SJSA1 (cell line): ENCODE measurements around the gene ART3. TPM values are rescaled to one million over a fixed set of nuclear protein-coding genes. Genes with fewer than 3 reads are reported as not detected.

Experiments
- DNase-seq, 2 experiments: peaks; one replicate each; pipeline ENCODE4 v3.0.0-alpha.2; 2015 to 2020; ENCODE audit warnings: low spot score in 2 of 2, low read depth in 1 of 2
- H3K27ac ChIP-seq: fragments of 250-450 bp; sonication (Bioruptor Pico); 2 replicates; pipeline ENCODE4 v1.5.1; 2020; ENCODE audit warnings: mild to moderate bottlenecking, moderate library complexity
- H3K27me3 ChIP-seq: fragments of 250-450 bp; sonication (Bioruptor Pico); replicated peaks from 2 replicates; pipeline ENCODE4 v1.5.1; 2020; ENCODE audit warnings: mild to moderate bottlenecking, moderate library complexity
- H3K36me3 ChIP-seq: fragments of 250-450 bp; sonication (Bioruptor Pico); 2 replicates; pipeline ENCODE4 v1.5.1; 2020; ENCODE audit warnings: mild to moderate bottlenecking
- H3K4me1 ChIP-seq: fragments of 250-450 bp; sonication (Bioruptor Pico); replicated peaks from 2 replicates; pipeline ENCODE4 v1.6.1; 2021; ENCODE audit warnings: mild to moderate bottlenecking
- H3K4me3 ChIP-seq: fragments of 250-450 bp; sonication (Bioruptor Pico); 2 replicates; pipeline ENCODE4 v1.5.1; 2020; ENCODE audit warnings: mild to moderate bottlenecking
- H3K9me3 ChIP-seq: fragments of 250-450 bp; sonication (Bioruptor Pico); replicated peaks from 2 replicates; pipeline ENCODE4 v1.5.1; 2020; ENCODE audit warnings: mild to moderate bottlenecking
- total RNA-seq: library from RNA; depleted of rRNA; stranded (reverse); fragments of >200 nt; shearing (Covaris generic); gene quantifications from 2 replicates; pipeline ENCODE4 v1.2.3, GENCODE V29; 2014

ART3 gene
- total RNA-seq, 1 experiment from 2014 or later, result 1.00 TPM

DNA sequence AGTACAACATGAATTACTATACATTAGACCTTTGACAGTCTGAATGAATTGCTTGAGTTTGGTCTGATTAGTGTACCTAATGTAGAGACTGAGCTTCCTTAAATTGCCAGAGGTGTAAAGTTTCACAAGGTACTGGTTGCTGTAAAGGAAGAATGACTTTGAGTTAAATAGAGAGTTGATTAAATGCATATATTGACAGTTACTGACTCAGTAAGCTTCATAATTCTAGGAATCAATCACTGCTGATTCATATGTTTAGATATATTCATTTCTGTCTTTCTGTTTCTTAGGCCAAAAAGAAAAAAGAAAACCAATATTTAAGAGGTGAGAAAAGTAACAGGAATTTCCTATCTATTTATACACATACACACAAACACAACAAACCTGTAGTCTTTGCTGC lies 16.2 kb upstream of the ART3 start:
- DNase-seq, result no peak

GRCh38 chr4:76058888-76059426 lies 15.6 kb upstream of the ART3 start:
- no peaks in the 10 kb centered on the region for H3K4me1 ChIP-seq
- no peak overlapping the region for H3K4me3 ChIP-seq
- no peak overlapping the region for H3K27ac ChIP-seq
- no peaks in the 10 kb centered on the region for H3K9me3 ChIP-seq
- peaks cover 46% of the 10 kb centered on the region for H3K27me3 ChIP-seq
- no peaks in the 10 kb centered on the region for H3K36me3 ChIP-seq
- DNase-seq, result no peak

More for the DNA sequence above, 16.2 kb upstream of the ART3 start:
- Histone ChIP-seq H3K4me1 (0 out of 2 replicates have a peak, but pooled peaks cover 3% of the 10 kb centered on the region), H3K4me3 (no peak overlapping the region), H3K9me3 (no peaks in the 10 kb centered on the region), H3K27me3 (peaks cover 52% of the 10 kb centered on the region), H3K27ac (no peak overlapping the region), H3K36me3 (no peaks in the 10 kb centered on the region)

DNA sequence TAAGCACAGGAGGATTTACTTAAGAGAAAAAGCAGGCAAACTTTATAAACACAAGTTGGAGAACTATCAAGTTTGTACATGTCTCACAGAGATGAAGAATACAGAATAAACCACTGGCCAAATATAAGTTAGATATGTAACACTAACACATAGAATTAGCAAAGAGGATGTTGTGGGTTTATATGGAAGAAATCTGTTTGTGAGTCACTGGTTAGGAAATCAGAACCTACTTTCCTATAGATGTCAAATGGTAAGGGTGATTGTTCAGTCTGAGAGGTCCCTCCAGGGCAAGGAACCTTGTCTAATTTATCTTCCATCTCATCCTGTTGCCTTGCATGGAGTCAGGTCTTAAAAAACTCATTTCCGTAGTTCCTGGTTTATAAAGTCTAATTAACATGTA lies 14.8 kb upstream of the ART3 start:
- H3K27me3 ChIP-seq, result peaks cover 38% of the 10 kb centered on the region
- no peaks in the 10 kb centered on the region for H3K36me3 ChIP-seq
- H3K9me3 ChIP-seq, result no peaks in the 10 kb centered on the region
- no peaks in the 10 kb centered on the region for H3K4me1 ChIP-seq
- H3K27ac ChIP-seq, result no peak overlapping the region
- no peak overlapping the region for H3K4me3 ChIP-seq
- no peak for DNase-seq

DNA sequence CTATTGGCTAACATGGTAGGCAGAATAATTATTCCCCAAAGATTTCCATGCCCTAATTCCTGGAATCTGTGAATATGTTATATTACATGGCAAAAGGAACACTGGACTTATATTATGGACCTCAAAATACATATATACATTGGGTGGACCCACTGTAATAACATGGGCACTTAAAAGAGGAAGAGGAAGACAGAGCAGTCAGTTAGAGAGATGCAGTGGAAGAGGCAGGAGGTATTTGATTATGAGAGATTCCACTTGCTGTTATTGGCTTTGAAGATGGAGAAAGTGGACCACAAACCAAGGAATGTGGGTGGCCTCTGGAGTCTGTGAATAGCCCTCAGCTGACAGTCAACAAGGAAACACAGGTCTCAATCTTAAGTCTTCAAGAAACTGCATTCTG lies 14.0 kb upstream of the ART3 start:
- Histone ChIP-seq H3K9me3 (no peaks in the 10 kb centered on the region), H3K27ac (no peak overlapping the region), H3K27me3 (peaks cover 31% of the 10 kb centered on the region), H3K4me3 (no peak overlapping the region), H3K4me1 (no peaks in the 10 kb centered on the region), H3K36me3 (no peaks in the 10 kb centered on the region)
- no peak for DNase-seq

DNA sequence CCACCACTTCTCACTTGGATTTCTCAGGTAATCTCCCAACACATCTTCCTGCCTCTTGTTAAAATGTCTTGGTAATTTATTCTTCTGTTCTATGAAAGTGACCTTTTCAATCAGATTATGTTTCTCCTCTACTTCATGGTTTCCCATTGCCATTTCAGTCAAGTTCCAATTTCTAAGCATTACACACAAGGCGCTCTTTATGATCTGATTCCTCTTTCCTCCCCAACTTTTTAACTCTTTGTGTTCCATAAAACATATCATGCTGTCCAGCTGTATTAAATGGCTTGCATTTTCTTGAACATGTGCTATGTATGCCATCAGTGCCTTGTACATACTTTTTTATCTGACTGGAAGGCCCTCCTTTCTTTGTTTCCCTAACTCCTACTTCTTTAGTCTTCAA lies 13.1 kb upstream of the ART3 start:
- H3K9me3 ChIP-seq, result no peaks in the 10 kb centered on the region
- DNase-seq, result no peak
- no peak overlapping the region for H3K27ac ChIP-seq
- H3K4me1 ChIP-seq, result no peaks in the 10 kb centered on the region
- no peak overlapping the region for H3K4me3 ChIP-seq
- no peaks in the 10 kb centered on the region for H3K36me3 ChIP-seq
- H3K27me3 ChIP-seq, result peaks cover 25% of the 10 kb centered on the region; the same call in 1 of the 2 replicates

DNA sequence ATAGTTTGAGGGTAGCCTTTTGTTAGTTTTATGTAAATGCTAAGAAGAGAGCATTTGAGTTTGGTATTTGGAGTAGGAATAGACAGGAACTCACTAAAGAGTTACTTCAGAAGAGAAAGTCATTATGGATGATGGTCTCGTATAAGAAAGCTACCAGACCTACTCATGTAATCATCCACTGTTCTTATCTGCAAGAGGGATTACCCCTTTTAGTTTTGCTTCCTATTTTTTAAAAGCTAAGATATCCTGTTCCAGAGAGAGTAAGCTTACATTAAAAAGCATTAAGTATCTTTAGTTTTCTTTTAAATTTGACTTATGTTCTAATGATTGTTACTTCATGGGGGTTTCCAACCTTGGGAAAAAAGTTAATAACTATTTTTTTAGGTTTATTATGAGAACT lies 12.5 kb upstream of the ART3 start:
- Histone ChIP-seq H3K9me3 (no peaks in the 10 kb centered on the region), H3K27ac (no peak overlapping the region), H3K36me3 (no peaks in the 10 kb centered on the region), H3K4me3 (no peak overlapping the region), H3K27me3 (peaks cover 22% of the 10 kb centered on the region; the same call in 1 of the 2 replicates), H3K4me1 (no peaks in the 10 kb centered on the region)
- DNase-seq, result no peak

GRCh38 chr4:76066546-76066945 lies 8.0 kb upstream of the ART3 start:
- no peak overlapping the region for H3K27ac ChIP-seq
- H3K4me3 ChIP-seq, result no peak overlapping the region
- no peak for DNase-seq
- H3K9me3 ChIP-seq, result no peaks in the 10 kb centered on the region
- H3K4me1 ChIP-seq, result no peaks in the 10 kb centered on the region
- no peaks in the 10 kb centered on the region for H3K36me3 ChIP-seq
- no peaks in the 10 kb centered on the region for H3K27me3 ChIP-seq

DNA sequence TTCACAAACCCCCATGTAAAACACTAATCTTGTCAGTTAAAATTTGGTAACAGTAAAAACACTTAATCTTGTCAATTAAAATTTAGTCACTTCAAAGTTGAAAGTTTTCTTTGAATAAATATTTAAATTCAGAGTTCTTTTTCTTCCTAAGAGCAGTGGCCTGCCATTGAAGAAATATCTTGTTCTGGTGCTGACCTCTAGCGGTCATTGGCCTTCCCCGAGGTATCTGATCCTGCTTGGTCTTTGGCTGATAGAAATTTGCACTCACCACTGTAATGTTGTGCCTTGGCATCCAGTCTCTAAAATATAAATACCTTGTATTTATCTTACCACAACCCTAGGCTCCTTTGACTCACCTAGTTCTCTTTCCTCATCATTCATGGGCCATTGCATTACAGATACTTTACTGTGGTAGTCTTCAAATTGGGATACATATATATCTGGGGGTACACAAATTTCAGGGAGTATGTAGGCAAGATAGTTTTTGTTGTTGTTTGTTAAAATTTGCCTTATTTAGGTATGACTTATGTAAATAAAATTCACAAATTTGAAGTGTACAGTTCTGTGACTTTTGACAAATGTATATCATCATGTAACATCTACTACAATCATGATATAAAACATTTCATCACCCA lies 6.7 kb upstream of the ART3 start:
- Histone ChIP-seq H3K36me3 (no peaks in the 10 kb centered on the region), H3K27ac (no peak overlapping the region)
- peak; percentile 53 to 72 for DNase-seq

DNA sequence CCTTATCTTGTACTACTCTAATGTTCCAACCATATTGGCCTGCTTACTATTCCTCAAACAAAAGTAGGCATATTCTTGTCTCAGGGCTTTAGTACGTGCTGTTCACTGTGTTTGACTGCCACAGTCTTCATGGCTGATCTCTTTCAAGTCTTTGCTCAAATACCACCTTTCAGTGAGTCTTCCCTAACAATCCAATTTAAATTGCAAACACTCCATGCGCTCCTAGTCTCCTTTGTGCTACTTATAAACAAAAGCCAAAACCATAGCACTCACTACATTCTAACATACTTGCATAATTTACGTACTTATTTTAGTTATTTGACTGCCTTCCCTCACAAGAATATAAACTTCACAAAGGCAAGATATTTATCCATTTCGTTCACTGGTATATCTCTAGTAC lies 1.7 kb upstream of the ART3 start:
- H3K4me3 ChIP-seq, result no peak overlapping the region
- no peaks in the 10 kb centered on the region for H3K36me3 ChIP-seq
- H3K4me1 ChIP-seq, result no peaks in the 10 kb centered on the region; the same call in 1 of the 2 replicates
- H3K9me3 ChIP-seq, result no peaks in the 10 kb centered on the region
- H3K27me3 ChIP-seq, result no peaks in the 10 kb centered on the region; the same call in 1 of the 2 replicates
- no peak for DNase-seq
- H3K27ac ChIP-seq, result no peak overlapping the region

More for the DNA sequence above, 6.7 kb upstream of the ART3 start:
- Histone ChIP-seq H3K4me3 (no peak overlapping the region), H3K27me3 (no peaks in the 10 kb centered on the region), H3K4me1 (no peaks in the 10 kb centered on the region), H3K9me3 (no peaks in the 10 kb centered on the region)

DNA sequence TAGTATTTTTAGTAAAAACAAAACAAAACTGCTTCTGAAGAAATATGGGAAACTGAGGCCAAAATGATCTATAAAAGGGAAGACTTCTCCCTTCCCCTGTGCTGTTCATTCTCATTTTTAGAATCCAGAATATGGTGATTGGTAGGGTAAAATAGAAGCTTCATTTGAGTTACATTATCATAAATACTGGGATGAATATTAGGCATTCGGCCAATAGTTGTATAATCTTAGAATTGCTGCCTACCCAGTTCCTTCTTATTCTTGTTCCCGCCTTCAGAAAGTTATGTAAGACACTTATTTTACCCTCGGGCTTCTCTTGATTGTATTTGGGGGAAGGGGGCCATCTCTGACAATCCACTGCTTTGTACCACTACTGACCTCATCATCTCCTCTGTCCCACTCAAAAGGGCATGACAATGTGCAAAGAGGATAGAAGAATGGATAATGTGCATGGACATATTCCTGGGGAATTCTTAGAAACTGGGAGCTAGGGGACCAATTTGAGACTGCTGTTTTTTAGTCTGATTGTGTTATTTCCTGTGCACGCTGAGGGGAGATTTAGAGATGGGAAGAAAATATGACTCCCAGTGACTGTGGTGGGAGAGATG lies 588 bp downstream of the ART3 start:
- H3K36me3 ChIP-seq, result no peaks in the 10 kb centered on the region
- H3K27ac ChIP-seq, result no peak overlapping the region
- no peak for DNase-seq
- H3K27me3 ChIP-seq, result no peaks in the 10 kb centered on the region; the same call in 1 of the 2 replicates
- H3K9me3 ChIP-seq, result no peaks in the 10 kb centered on the region
- H3K4me1 ChIP-seq, result no peaks in the 10 kb centered on the region; the same call in 1 of the 2 replicates
- no peak overlapping the region for H3K4me3 ChIP-seq

GRCh38 chr4:76078033-76078613 lies 3.6 kb downstream of the ART3 start:
- H3K4me3 ChIP-seq, result no peak overlapping the region
- no peaks in the 10 kb centered on the region for H3K36me3 ChIP-seq
- no peak overlapping the region for H3K27ac ChIP-seq
- H3K27me3 ChIP-seq, result no peaks in the 10 kb centered on the region; the same call in 1 of the 2 replicates
- no peaks in the 10 kb centered on the region for H3K9me3 ChIP-seq
- no peak for DNase-seq
- no peaks in the 10 kb centered on the region; the same call in 1 of the 2 replicates for H3K4me1 ChIP-seq

DNA sequence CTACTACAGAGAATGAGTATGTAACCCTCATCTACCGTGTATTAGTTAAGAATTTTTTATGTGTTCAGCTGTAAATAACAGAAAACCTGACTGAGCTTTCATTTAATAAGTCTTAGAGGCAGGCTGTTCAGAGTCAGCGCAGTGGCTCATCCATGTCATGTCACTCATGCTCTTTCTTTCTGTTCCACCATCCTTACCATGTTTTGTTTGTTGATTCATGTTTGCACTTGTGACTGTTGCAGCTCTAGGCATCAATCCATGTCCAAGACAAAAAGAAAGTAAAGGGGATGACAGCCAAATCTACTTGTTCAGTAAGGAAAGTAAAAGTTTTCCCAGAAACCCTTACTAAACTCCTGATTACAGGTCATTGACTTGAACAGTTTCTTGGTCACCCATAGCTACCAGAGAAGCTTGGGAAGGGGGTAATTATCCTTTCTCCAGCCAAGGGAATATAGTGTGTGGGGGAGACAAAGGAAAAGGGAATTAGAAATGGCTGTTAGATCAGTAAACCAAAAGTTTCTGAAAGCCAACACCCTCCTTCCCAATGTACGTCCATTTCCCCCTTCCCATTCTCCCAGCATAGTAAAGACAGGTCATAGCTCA lies 9.0 kb downstream of the ART3 start:
- H3K4me3 ChIP-seq, result no peak overlapping the region

GRCh38 chr4:76084542-76084941 lies 10.0 kb downstream of the ART3 start:
- Histone ChIP-seq H3K9me3 (no peaks in the 10 kb centered on the region), H3K36me3 (no peaks in the 10 kb centered on the region), H3K4me1 (peaks cover 5% of the 10 kb centered on the region; the same call in 1 of the 2 replicates), H3K27me3 (no peaks in the 10 kb centered on the region), H3K27ac (no peak overlapping the region), H3K4me3 (no peak overlapping the region)
- DNase-seq, result no peak

More for the DNA sequence above, 9.0 kb downstream of the ART3 start:
- peaks cover 5% of the 10 kb centered on the region; the same call in 1 of the 2 replicates for H3K4me1 ChIP-seq
- no peak for DNase-seq
- H3K27ac ChIP-seq, result no peak overlapping the region
- no peaks in the 10 kb centered on the region for H3K36me3 ChIP-seq
- no peaks in the 10 kb centered on the region for H3K9me3 ChIP-seq
- no peaks in the 10 kb centered on the region for H3K27me3 ChIP-seq
